ENCODE results near the gene TIMP3.
"Not testable (repeated sequence)": the region's sequence is repeated elsewhere in the genome, so short reads cannot be mapped to it uniquely, and the experiment has no call there.

Gene TIMP3

GRCh38 chr22:32801537-32802236, at the start of gene TIMP3:
TIMP3 (plus strand) TSS chr22:32801705; CDS start chr22:32802002, 297 bp downstream.
- no peak for DNase-seq

GRCh38 chr22:32752326-32752725, 49.2 kb upstream of the TIMP3 start:
- no peak for DNase-seq

GRCh38 chr22:32752816-32753520, 48.5 kb upstream of the TIMP3 start:
- no peak for DNase-seq

GRCh38 chr22:32753591-32753990, 47.9 kb upstream of the TIMP3 start:
- DNase-seq = no peak

- DNase-seq = no peak
Observed at GRCh38 chr22:32754413-32755041, 47.0 kb upstream of the TIMP3 start.

- DNase-seq = not testable (repeated sequence)
Observed at GRCh38 chr22:32757086-32757762, 44.3 kb upstream of the TIMP3 start.

- no peak for DNase-seq
Observed at GRCh38 chr22:32758866-32759385, 42.6 kb upstream of the TIMP3 start.

GRCh38 chr22:32760396-32760795, 41.1 kb upstream of the TIMP3 start:
- no peak for DNase-seq

GRCh38 chr22:32760815-32761214, 40.7 kb upstream of the TIMP3 start:
- no peak for DNase-seq

- no peak for DNase-seq
Observed at GRCh38 chr22:32761251-32761903, 40.1 kb upstream of the TIMP3 start.

GRCh38 chr22:32764330-32765131, 37.0 kb upstream of the TIMP3 start:
- DNase-seq = no peak

- no peak for DNase-seq
Observed at GRCh38 chr22:32765132-32765618, 36.3 kb upstream of the TIMP3 start.

GRCh38 chr22:32771756-32772155, 29.7 kb upstream of the TIMP3 start:
- no peak for DNase-seq

GRCh38 chr22:32775957-32776356, 25.5 kb upstream of the TIMP3 start:
- DNase-seq = no peak

- DNase-seq = no peak
Observed at GRCh38 chr22:32776397-32776796, 25.1 kb upstream of the TIMP3 start.

GRCh38 chr22:32776802-32777201, 24.7 kb upstream of the TIMP3 start:
- DNase-seq = no peak

GRCh38 chr22:32777987-32778386, 23.5 kb upstream of the TIMP3 start:
- no peak for DNase-seq

GRCh38 chr22:32780726-32781310, 20.7 kb upstream of the TIMP3 start:
- no peak for DNase-seq

- no peak for DNase-seq
Observed at GRCh38 chr22:32781695-32782094, 19.8 kb upstream of the TIMP3 start.

- no peak for DNase-seq
Observed at GRCh38 chr22:32785321-32786026, 16.0 kb upstream of the TIMP3 start.

GRCh38 chr22:32786027-32786418, 15.5 kb upstream of the TIMP3 start:
- DNase-seq = no peak
